GM19397 (cell line): ENCODE measurements around the gene KDM3B.
"Not testable (repeated sequence)": the region's sequence is repeated elsewhere in the genome, so short reads cannot be mapped to it uniquely, and the experiment has no call there.

Experiments used
- ATAC-seq: cut with Tn5 transposase; IDR thresholded peaks from one replicate; pipeline ENCODE4 v1.9.1; 2021; ENCODE audit warnings: mild to moderate bottlenecking, moderate library complexity; ENCODE audit not compliant: unreplicated experiment

KDM3B gene, protein sequence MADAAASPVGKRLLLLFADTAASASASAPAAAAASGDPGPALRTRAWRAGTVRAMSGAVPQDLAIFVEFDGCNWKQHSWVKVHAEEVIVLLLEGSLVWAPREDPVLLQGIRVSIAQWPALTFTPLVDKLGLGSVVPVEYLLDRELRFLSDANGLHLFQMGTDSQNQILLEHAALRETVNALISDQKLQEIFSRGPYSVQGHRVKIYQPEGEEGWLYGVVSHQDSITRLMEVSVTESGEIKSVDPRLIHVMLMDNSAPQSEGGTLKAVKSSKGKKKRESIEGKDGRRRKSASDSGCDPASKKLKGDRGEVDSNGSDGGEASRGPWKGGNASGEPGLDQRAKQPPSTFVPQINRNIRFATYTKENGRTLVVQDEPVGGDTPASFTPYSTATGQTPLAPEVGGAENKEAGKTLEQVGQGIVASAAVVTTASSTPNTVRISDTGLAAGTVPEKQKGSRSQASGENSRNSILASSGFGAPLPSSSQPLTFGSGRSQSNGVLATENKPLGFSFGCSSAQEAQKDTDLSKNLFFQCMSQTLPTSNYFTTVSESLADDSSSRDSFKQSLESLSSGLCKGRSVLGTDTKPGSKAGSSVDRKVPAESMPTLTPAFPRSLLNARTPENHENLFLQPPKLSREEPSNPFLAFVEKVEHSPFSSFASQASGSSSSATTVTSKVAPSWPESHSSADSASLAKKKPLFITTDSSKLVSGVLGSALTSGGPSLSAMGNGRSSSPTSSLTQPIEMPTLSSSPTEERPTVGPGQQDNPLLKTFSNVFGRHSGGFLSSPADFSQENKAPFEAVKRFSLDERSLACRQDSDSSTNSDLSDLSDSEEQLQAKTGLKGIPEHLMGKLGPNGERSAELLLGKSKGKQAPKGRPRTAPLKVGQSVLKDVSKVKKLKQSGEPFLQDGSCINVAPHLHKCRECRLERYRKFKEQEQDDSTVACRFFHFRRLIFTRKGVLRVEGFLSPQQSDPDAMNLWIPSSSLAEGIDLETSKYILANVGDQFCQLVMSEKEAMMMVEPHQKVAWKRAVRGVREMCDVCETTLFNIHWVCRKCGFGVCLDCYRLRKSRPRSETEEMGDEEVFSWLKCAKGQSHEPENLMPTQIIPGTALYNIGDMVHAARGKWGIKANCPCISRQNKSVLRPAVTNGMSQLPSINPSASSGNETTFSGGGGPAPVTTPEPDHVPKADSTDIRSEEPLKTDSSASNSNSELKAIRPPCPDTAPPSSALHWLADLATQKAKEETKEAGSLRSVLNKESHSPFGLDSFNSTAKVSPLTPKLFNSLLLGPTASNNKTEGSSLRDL (N-terminal part only)

DNA sequence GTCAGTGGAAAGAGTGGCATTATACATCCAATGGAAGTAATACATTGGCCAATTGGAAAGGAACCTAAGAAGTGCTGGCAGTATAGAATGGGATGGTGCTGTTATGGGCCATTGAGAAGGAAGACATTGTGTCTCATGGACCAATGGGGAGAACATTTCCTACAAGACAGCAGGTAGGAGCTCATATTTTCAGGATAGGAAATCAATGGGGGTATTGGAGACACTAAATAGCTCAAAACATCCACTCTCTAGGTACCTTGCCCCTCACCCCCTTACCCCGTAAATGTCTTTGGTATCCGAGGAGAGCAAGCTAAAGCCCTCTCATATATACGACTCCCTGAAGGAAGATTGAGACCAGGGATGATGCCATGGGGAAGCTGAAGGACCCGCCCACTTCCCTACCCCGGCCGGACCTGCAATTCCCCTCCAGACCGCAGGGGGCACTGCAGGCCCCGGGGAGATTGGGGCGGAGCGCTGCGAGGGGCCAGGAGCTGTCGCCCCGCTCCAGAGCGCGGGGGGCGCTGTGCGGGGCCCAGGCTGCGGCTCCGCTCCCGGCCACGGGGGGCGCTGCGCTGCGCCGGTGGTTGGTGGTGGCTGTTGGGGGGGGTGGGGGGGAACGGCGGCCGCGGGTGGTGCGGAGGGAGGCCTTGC, at the start of gene KDM3B:
Gene KDM3B (plus strand): TSS at position 615 of the 651 bp plus-strand sequence. CDS start 111 bp downstream, outside the sequence.
- peak; percentile 67 for ATAC-seq

DNA sequence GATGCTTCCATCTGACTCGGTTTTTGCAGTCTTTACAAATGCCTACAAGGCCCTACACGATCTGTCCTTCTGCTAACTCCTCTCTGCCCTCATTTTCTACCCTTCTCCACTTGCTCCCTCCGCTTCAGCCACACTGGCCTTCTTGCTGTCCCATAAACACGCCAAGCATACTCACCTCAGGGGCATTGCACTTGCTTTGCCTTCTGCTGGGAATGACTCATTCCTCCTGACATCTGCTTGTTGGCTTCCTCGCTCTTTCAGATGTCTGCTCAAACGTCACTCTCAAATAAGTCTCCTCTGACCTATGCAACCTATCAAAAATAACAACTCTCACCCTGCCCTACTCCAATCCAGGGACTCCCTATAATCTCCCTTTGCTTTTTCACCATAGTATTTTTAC, 49.1 kb upstream of the KDM3B start:
- no peak for ATAC-seq

DNA sequence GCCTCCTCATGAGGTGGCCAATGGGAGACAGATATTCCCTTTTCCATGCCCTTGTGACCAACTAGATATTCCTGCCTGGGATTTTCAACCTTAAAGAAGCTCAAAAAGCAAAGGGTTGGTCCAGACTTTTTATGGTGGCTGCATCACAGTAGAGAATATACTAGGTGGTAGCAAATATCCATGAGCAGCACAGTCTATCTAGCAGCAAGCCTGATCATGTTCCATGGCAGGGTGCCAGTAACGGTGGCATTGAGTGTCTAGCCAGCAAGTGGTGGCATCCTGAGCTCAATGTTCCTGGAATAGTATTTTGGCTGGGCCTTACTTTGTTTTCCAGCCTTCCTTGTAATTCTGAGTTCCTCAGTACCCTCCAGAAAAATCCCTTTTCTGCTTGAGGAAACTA, 46.7 kb upstream of the KDM3B start:
- no peak for ATAC-seq

DNA sequence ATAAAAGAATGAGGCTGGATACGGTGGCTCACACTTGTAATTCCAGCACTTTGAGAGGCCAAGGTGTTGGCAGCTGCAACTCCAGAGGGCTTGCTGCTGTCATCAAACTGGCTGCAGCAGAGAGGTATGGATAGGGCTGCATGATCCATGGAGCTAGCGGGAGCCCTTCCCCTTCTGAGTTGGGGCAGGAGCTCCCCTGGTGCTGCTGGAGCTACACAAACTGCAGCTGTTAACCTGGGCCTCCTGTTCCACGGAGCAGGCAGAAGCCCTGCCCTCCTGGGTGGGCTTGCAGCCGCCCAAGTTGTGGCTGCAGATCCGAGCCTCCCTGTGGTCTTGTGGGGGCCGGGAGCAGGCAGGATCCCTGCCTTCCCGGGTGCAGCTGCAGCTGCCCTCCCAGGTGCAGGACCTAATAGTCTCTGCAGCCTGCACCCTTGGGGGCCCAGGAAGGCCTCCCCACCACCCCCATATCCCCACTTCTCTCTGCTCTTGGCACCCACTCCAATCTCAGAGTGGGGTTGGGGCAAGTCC, 36.7 kb upstream of the KDM3B start:
- ATAC-seq: no peak

DNA sequence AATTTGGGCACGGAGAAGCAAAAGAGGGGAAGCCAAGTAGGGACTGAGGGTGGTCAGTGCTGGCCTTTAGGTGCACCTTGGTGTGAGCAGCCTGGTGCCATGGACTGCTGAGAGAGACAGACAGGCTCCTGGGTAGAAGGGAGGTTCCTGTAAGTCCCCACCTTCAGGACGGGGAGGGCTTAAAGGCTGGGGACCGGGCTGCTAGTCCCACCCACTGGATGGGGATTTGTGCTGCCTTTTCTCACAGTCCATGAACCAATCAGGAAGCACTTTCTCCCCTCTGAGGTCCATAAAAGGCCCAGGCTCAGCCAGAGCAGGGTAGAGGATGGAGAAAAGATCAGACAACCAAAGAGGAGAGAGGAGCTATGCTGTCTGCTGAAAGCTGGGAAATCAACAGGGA, 36.1 kb upstream of the KDM3B start:
- ATAC-seq: no peak

DNA sequence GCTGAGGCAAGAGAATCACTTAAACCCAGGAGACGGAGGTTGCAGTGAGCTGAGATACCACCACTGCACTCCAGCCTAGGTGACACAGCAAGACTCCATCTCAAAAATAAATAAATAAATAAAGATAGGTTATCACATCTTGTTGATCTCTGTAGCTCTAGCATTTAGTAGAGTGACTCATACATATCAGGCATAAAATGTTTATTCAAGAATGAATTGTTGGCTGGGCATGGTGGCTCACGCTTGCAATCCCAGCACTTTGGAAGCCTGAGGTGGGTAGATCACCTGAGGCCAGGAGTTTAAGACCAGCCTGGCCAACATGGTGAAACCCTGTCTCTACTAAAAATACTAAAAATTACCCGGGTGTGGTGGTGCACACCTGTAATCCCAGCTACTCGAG, 34.3 kb upstream of the KDM3B start:
- ATAC-seq: not testable (repeated sequence)

DNA sequence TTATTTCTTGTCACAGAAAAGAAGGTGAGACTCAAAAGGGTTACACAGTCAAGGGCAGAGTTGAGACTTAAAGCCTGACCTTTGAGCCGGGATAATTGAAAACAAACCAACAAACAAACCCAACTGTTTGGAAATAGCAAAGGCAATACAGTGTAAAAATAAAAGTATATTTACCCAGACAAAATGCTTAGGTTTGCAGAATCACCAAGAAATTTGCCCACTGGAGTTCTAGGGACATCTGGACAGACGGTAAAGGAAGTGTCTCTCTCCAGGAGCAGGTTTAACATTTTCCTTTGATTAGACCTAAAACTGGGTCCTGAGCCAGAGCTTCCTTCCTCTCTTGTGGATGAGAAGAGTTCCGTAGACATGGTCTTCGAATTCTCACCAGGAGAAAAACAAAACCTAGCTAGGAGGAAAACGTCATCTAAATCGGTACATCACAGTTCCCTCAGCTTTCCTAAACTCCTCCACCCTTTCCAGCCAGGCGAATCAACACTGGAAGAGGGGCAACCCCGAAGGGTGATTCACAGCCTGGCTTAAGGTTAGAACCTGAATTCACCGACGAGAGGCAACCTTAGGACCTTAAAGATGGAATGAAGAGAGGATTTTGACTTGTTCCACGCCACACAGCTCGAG, 21.6 kb upstream of the KDM3B start:
- no peak for ATAC-seq

DNA sequence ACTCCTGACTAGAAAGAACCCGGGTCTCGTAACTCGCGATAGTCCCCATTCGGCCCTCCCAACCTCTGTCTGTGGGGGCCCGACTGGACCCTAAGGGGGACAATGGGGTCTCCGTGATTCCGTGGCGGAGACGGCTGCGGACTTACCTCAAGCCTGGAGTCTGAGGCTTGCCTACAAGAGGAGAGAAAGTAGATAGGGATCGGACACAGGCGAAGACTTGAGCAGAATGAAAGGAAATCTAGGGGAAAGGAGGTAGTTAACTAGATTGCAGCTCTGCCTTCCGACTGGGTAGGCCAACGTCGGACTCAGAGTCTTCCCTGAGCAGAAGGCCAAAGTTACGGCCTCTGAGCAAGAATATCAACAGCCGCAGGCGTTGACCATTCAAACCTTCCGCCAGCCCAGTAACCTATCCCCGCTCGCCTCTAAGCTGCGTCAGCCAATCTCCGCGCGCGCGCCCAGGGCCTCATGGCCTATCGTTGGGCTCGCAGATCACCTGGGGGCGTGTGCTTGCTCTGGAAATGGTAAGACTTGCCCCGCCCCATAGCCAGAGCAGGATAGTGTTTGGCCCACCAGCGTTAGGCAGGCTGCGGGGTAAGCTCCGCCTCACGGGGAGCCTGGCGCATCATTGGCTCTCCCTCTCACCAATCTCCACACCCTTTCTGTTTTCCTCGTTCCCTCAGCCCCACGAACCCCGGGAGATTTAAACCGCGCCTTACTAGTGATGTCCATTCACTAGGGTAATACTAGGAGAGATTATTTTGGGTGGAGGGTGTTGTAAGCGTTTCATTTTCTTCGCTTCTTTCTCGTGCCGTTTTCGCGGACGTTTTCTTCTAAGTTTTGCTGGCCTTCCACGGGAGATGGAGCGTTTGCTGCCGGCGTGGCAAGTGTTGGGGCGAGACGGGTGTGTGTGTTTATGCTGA, 20.8 kb upstream of the KDM3B start, which contains the start of gene CDC25C:
Gene CDC25C (minus strand): TSS at position 356 of the 920 bp plus-strand sequence. CDS start 624 bp downstream, outside the sequence.
- peak; percentile 99 for ATAC-seq

DNA sequence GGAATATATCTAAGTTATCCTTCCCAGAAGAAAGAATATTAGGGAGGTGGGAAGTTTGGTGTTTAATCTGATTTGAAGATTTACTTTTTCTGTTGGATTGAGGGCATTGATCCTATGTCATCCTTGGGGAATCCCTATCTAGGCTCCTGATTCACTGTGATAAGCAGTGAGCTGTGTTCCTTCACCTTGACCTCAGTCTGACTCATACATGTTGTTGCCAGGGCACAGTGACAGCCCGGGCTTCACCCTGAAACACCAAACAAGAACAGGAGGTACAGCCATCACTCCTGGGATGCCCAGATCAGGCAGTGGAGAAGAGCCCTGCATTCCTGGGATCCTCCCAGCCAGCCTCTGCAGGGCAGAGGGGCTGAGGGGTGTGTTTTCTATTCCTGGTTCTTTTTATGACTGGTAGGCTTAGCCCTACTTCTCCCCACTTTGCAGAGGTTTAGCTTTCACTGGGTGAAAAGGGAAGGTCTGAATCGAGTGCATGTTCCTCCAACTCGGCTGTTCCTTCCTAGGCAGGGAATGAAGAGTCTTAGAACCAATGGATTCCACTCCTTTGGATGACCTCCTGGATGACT, 17.5 kb upstream of the KDM3B start:
- no peak for ATAC-seq

DNA sequence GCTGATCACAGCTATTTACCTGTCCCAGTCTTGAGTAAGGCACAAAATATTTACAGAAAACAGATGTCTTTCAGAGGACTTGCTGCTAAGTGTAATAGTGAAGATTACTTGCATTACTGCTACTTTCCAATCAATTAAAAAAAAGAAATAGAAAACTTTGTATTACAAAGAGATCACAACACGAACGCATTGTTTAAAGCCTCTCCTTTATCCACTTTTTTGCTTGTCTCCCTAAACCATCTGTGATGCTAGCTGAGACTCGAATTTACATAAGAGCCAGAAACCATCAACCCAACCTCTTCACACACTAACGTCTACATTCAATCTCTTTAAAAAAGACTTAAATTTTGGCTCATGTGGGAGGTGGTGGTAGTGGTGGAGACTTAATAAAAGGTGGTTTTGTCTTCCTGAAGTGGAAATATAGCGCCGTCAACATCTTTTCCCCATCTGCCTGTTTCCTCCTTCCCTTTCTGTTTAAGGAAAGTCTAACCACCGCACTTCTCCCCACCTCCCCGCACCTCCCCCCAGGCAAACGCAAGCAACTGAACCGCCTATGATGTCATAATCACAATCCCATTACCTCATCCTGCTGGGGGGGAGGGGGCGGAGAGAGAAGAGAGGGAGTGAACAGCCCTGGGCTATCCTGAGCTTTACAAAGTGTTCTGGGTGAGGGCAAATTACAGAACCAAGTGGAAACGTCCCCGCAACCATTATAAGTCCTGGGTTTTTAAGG, 15.4 kb upstream of the KDM3B start:
- ATAC-seq: peak; percentile 13

DNA sequence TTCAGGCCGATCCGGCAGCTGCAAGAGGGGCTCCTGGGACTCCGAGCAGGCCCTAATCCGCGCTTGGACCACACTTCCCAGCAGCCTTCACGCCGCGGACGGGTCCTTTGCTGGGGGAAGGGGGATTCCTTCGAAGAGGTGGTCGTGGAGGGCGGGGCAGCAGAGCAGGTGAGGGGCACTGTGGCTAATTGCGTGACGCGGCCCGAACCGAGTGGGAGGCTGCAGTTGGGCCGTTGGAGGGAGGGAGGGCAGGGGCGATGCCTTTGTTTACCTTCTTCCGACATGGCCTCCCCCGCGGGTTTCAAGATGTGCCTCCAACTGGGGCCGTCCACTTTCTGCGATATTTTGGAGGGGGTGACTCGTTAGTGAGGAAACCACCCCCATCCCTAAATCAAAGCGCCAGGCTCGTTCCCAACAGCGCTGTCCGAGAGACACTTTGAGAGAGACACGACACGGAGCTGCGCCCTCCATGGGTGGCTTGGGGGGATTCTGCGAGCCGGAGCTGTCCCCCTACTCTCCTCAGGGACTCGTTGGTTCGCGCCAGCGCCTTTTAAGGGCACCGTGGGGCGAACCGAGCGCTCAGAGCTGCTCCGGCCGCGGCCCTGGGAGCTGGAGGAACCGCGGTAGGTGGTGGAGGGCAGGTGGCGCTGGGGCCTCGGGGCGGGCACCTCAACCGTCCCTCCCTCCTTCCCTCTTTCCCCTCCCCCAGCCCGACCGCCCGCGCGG, 14.6 kb upstream of the KDM3B start, which contains the start of gene FAM53C:
Gene FAM53C (plus strand): TSS at position 582 of the 726 bp plus-strand sequence. CDS start 3,070 bp downstream, outside the sequence.
- peak; percentile 88 for ATAC-seq

DNA sequence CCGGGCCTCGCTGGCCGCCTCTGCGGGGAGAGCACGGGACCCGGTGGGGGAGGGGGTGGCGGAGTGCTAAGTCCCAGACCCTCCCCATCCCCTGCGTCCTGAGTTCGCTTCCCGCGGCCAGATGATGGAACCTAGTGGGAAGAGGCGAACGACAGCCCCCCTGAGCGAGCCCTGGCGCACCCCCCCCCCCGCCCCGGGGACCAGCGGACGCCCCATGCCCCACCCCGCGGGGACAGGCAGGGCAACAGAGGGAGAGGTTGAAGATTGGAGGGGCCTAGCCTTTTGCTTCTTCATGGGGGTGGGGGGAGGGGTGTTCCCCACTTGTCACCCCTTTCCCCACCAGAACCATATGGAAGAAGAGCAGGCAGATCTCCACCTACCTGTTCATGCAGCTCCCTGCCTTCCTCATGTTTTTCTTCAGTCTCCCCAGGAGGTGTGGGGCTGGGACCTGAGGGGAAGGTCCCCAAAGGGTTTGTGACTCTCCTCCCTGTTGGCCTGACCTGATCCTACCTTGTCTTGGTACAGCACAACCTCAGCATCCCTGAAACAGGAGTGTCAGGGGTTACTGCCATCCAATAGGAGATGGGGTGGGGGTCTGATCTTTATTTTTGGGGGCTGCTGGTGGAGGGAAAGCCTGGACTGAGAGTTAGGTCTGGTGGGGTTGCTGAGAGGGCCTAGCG, 13.9 kb upstream of the KDM3B start:
- no peak for ATAC-seq

DNA sequence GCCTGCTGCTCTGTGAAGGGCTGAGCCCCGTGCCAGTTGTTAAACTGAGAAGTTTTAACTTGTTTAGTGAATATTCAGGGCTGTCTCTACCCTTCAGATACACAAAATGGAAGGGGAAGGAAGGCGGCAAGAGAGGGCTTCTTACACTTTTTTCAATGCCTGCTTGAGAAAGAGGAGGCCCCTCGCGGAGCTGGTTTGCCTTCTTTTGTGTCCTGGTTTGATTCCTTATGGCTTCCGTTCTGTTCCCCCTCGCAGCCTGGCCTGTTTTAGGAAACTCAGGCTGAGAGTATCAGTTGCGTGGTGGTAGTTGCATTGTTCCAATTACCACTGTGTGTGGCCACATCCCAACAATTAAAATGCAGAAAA, 13.4 kb upstream of the KDM3B start:
- no peak for ATAC-seq

DNA sequence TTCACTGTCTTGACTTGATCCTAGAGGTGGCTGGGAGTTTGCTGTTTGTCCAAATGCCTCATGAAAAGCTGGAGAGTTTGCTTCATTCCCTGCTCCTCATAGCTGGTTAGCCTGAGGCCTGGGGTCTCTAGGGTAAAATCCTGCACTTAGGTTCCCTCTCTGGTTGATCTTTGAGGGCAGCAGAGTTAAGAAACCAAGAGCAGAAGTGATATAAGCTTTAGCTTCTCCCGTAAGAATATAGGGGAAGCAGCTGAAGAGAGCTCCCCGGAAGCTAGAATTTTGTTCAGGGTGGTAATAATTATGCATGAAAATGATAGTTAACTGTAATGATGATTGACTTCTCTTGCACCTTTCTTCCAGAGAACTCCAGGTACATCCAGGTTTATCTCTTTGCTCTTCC, 13.0 kb upstream of the KDM3B start:
- ATAC-seq: no peak

DNA sequence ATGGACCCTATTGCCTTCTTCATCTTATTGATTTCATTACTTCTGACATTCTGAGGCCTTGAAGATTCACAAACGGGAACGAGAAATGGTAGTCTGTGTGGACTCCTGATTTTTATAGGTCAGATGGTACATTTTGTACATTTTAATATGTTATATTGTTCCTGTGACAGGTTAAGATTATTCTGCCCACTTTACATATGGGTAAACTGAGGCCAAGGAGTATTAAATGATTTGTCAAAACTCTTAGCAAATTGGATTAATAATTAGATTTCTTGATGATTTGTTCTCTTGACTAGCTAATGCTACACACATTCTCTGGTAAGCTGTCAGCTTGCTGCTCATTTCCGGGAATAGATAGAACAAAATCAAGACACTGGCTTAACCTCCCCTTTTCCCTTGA, 12.5 kb upstream of the KDM3B start:
- ATAC-seq: no peak

DNA sequence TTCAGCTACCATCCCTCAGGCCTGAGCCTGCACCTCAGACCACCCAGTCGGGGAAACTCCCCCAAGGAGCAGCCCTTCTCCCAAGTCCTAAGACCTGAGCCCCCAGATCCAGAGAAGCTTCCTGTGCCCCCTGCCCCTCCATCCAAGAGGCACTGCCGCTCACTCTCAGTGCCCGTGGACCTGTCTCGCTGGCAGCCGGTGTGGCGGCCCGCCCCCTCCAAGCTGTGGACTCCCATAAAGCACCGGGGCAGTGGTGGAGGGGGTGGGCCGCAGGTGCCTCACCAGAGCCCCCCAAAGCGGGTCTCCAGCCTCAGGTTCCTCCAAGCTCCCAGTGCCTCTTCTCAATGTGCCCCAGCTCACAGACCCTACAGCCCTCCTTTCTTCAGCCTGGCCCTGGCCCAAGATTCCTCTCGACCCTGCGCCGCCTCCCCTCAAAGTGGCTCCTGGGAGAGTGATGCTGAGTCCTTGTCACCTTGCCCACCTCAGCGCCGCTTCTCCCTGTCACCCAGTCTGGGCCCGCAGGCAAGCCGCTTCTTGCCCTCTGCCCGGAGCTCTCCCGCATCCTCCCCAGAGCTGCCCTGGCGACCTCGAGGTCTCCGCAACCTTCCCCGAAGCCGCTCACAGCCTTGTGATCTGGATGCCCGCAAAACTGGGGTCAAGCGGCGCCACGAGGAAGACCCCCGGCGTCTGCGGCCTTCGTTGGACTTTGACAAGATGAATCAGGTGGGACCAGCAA, 7.4 kb upstream of the KDM3B start:
- no peak for ATAC-seq
